ENCODE measurements around the gene DTNBP1. TPM values are rescaled to one million over a fixed set of nuclear protein-coding genes. Genes with fewer than 3 reads are reported as not detected.
A peak's percentile ranks its signal among the peaks of the same experiment; 100 is the strongest.

The DTNBP1 gene
- total RNA-seq, 1 donor from 2014 or later, result 11.0 TPM

- DNase-seq (ENCODE audit: low read depth, low spot score), result no peak
These were observed 36.7 kb downstream of the DTNBP1 start for GRCh38 chr6:15626160-15626559.

GRCh38 chr6:15623276-15624116 lies 39.3 kb downstream of the DTNBP1 start:
- no peak for DNase-seq (ENCODE audit: low read depth, low spot score)

- DNase-seq (ENCODE audit: low read depth, low spot score), result no peak
These were observed 40.6 kb downstream of the DTNBP1 start for GRCh38 chr6:15622045-15622740.

- DNase-seq (ENCODE audit: low read depth, low spot score), result no peak
These were observed 41.4 kb downstream of the DTNBP1 start for GRCh38 chr6:15621203-15622044.

GRCh38 chr6:15620611-15621010 lies 42.2 kb downstream of the DTNBP1 start:
- no peak for DNase-seq (ENCODE audit: low read depth, low spot score)

- DNase-seq (ENCODE audit: low read depth, low spot score), result no peak
These were observed 43.5 kb downstream of the DTNBP1 start for GRCh38 chr6:15619330-15619729.

GRCh38 chr6:15618685-15619084 lies 44.1 kb downstream of the DTNBP1 start:
- DNase-seq (ENCODE audit: low read depth, low spot score), result no peak

- no peak for DNase-seq (ENCODE audit: low read depth, low spot score)
These were observed 46.6 kb downstream of the DTNBP1 start for GRCh38 chr6:15616261-15616660.

- DNase-seq (ENCODE audit: low read depth, low spot score), result no peak
These were observed 47.0 kb downstream of the DTNBP1 start for GRCh38 chr6:15615802-15616201.

GRCh38 chr6:15614277-15614676 lies 48.6 kb downstream of the DTNBP1 start:
- DNase-seq (ENCODE audit: low read depth, low spot score), result no peak

- DNase-seq (ENCODE audit: low read depth, low spot score), result peak; percentile 41
These were observed 54.4 kb downstream of the DTNBP1 start for GRCh38 chr6:15608396-15608795.

GRCh38 chr6:15607603-15608002 lies 55.2 kb downstream of the DTNBP1 start:
- DNase-seq (ENCODE audit: low read depth, low spot score), result no peak

GRCh38 chr6:15606347-15606746 lies 56.5 kb downstream of the DTNBP1 start:
- no peak for DNase-seq (ENCODE audit: low read depth, low spot score)

- DNase-seq (ENCODE audit: low read depth, low spot score), result no peak
These were observed 58.0 kb downstream of the DTNBP1 start for GRCh38 chr6:15604843-15605242.

- DNase-seq (ENCODE audit: low read depth, low spot score), result no peak
These were observed 60.7 kb downstream of the DTNBP1 start for GRCh38 chr6:15602154-15602553.

GRCh38 chr6:15598273-15598798 lies 64.5 kb downstream of the DTNBP1 start:
- DNase-seq (ENCODE audit: low read depth, low spot score), result no peak

GRCh38 chr6:15596186-15596896 lies 66.5 kb downstream of the DTNBP1 start:
- DNase-seq (ENCODE audit: low read depth, low spot score), result no peak

GRCh38 chr6:15595461-15596173 lies 67.2 kb downstream of the DTNBP1 start:
- no peak for DNase-seq (ENCODE audit: low read depth, low spot score)

- no peak for DNase-seq (ENCODE audit: low read depth, low spot score)
These were observed 68.1 kb downstream of the DTNBP1 start for GRCh38 chr6:15594512-15595259.

GRCh38 chr6:15593798-15594197 lies 69.0 kb downstream of the DTNBP1 start:
- DNase-seq (ENCODE audit: low read depth, low spot score), result no peak
